HepG2 (cell line): ENCODE measurements around the gene VKORC1L1. TPM values are rescaled to one million over a fixed set of nuclear protein-coding genes. Genes with fewer than 3 reads are reported as not detected.

ENCODE experiments used
- ATF4 ChIP-seq, 2 experiments: fragments of 450-650 bp in 1 of 2; sonication (generic) in 1 of 2; formaldehyde crosslinking; IDR thresholded peaks; 2 replicates each; pipeline versions ENCODE4 v1.5.0 to v1.8.0; 2020 to 2022; ENCODE audit warnings: mild to moderate bottlenecking in 1 of 2, missing genetic modification reagents in 1 of 2
- CHD2 ChIP-seq: IDR thresholded peaks from 2 replicates; pipeline ENCODE4 v1.6.1; 2011; ENCODE audit warnings: low read depth, low read length, improper control_type of control experiment
- E2F1 ChIP-seq: sonication (generic); formaldehyde crosslinking; IDR thresholded peaks from 2 replicates; pipeline ENCODE4 v1.5.0; 2020; ENCODE audit warnings: missing genetic modification reagents
- E2F2 ChIP-seq: sonication (generic); formaldehyde crosslinking; IDR thresholded peaks from 2 replicates; pipeline ENCODE4 v1.4.0; 2020; ENCODE audit warnings: missing genetic modification reagents, borderline replicate concordance
- FOSL1 ChIP-seq: sonication (generic); formaldehyde crosslinking; IDR thresholded peaks from 2 replicates; pipeline ENCODE4 v1.9.0; 2021; ENCODE audit warnings: missing genetic modification reagents, borderline replicate concordance
- GATAD2A ChIP-seq: IDR thresholded peaks from 2 replicates; pipeline ENCODE4 v1.6.1; 2016
- JUN ChIP-seq: sonication (generic); formaldehyde crosslinking; IDR thresholded peaks from 2 replicates; pipeline ENCODE4 v1.4.0; 2020; ENCODE audit warnings: mild to moderate bottlenecking, missing genetic modification reagents
- NFKBIZ ChIP-seq: IDR thresholded peaks from 2 replicates; pipeline ENCODE4 v1.6.1; 2018; ENCODE audit warnings: missing genetic modification reagents, missing compliant biosample characterization
- NR2F2 ChIP-seq: IDR thresholded peaks from 2 replicates; pipeline ENCODE4 v1.6.1; 2012; ENCODE audit warnings: low read depth, inconsistent platforms, borderline replicate concordance
- PRDM10 ChIP-seq: sonication (generic); formaldehyde crosslinking; IDR thresholded peaks from 2 replicates; pipeline ENCODE4 v1.4.0; 2020; ENCODE audit warnings: low read depth, missing genetic modification reagents
- RFXANK ChIP-seq: IDR thresholded peaks from 2 replicates; pipeline ENCODE4 v1.6.1; 2016
- RORA ChIP-seq: sonication (generic); formaldehyde crosslinking; IDR thresholded peaks from 2 replicates; pipeline ENCODE4 v1.5.0; 2020; ENCODE audit warnings: mild to moderate bottlenecking, missing genetic modification reagents, moderate library complexity
- SCMH1 ChIP-seq: sonication (generic); formaldehyde crosslinking; IDR thresholded peaks from 2 replicates; pipeline ENCODE4 v1.9.0; 2021; ENCODE audit warnings: missing genetic modification reagents, mild to moderate bottlenecking, borderline replicate concordance
- SRF ChIP-seq: IDR thresholded peaks from 2 replicates; pipeline ENCODE4 v1.6.1; 2011; ENCODE audit warnings: mild to moderate bottlenecking, low read depth, low read length, moderate library complexity
- TOE1 ChIP-seq: sonication (generic); formaldehyde crosslinking; IDR thresholded peaks from 2 replicates; pipeline ENCODE4 v1.4.0; 2020; ENCODE audit warnings: mild to moderate bottlenecking, missing genetic modification reagents
- ZNF10 ChIP-seq: sonication (generic); formaldehyde crosslinking; IDR thresholded peaks from 2 replicates; pipeline ENCODE4 v1.4.0; 2020; ENCODE audit warnings: mild to moderate bottlenecking, low read depth, missing genetic modification reagents, borderline replicate concordance
- ZNF333 ChIP-seq: sonication (generic); formaldehyde crosslinking; IDR thresholded peaks from 2 replicates; pipeline ENCODE4 v1.4.0; 2020; ENCODE audit warnings: mild to moderate bottlenecking, missing genetic modification reagents, borderline replicate concordance
- ZNF510 ChIP-seq: sonication (generic); formaldehyde crosslinking; IDR thresholded peaks from 2 replicates; pipeline ENCODE4 v1.4.0; 2020; ENCODE audit warnings: low read depth, mild to moderate bottlenecking, missing genetic modification reagents
- ZNF615 ChIP-seq: sonication (generic); formaldehyde crosslinking; IDR thresholded peaks from 2 replicates; pipeline ENCODE4 v1.5.0; 2020; ENCODE audit warnings: mild to moderate bottlenecking, missing genetic modification reagents, borderline replicate concordance
- ZNF704 ChIP-seq: sonication (generic); formaldehyde crosslinking; IDR thresholded peaks from 2 replicates; pipeline ENCODE4 v1.8.1; 2023; ENCODE audit warnings: mild to moderate bottlenecking, inconsistent platforms, moderate library complexity, missing genetic modification reagents, borderline replicate concordance
- polyA plus RNA-seq, 8 experiments: library from polyadenylated mRNA; depleted of rRNA in 3 of 8; stranded (reverse) in 7 of 8; unstranded in 1 of 8; fragments of >200 nt; fragmentation: Illumina TruSeq in 4 of 8; extraction: Trizol in 4 of 8; gene quantifications; 2 replicates each; pipeline versions ENCODE4 v1.2.1 to v1.2.3, GENCODE V29; 2011 to 2016; ENCODE audit warnings: low read depth in 4 of 8, missing spikeins in 1 of 8, mixed read lengths in 1 of 8; ENCODE audit not compliant: insufficient read depth in 1 of 8
- total RNA-seq, 5 experiments: library from RNA; depleted of rRNA; stranded (reverse); fragments of >200 nt; fragmentation: Illumina TruSeq; extraction: Trizol; gene quantifications; 2 replicates each; pipeline ENCODE4 v1.2.3, GENCODE V29; 2016; ENCODE audit warnings: low read depth in 1 of 5

The VKORC1L1 gene
- total and polyA plus RNA-seq, 2 of the 13 experiments (the other 11 are each of a cell fraction or from before 2014, with no cell fraction given), result 13.9 to 16.5 TPM

GRCh38 chr7:65981965-65982792 is 109.3 kb downstream of the VKORC1L1 start, which contains the start of gene GUSB (continued):
- TF ChIP-seq ZNF615 (CRISPR knock-in tag) (peak; percentile 98; the same call in 1 of the 2 replicates), CHD2 (no peak), RFXANK (peak; percentile 86; the same call in 1 of the 2 replicates), ZNF333 (CRISPR knock-in tag) (peak; percentile 52; the same call in 1 of the 2 replicates), FOSL1 (CRISPR knock-in tag) (peak; percentile 45; the same call in 1 of the 2 replicates), SRF (no peak), ZNF510 (CRISPR knock-in tag) (peak; percentile 75; the same call in 1 of the 2 replicates), ATF4 (CRISPR knock-in tag; IDR thresholded peaks at IDR 0.05) (peak in 1 of 2 experiments; percentile 75; a peak in 2 of 4 replicates), NFKBIZ (CRISPR knock-in tag) (peak; percentile 88; the same call in 1 of the 2 replicates), GATAD2A (CRISPR knock-in tag) (0 out of 2 replicates have a peak, but pooled peaks have one; percentile 62), NR2F2 (no peak; the same call in 1 of the 2 replicates), E2F2 (CRISPR knock-in tag) (peak; percentile 99; the same call in 1 of the 2 replicates), TOE1 (CRISPR knock-in tag) (peak; percentile 67; the same call in 1 of the 2 replicates), SCMH1 (no peak), PRDM10 (CRISPR knock-in tag) (peak; percentile 74; the same call in 1 of the 2 replicates), ZNF10 (CRISPR knock-in tag) (no peak), ZNF704 (CRISPR knock-in tag) (peak; percentile 93), JUN (CRISPR knock-in tag) (peak; percentile 38; the same call in 1 of the 2 replicates), E2F1 (CRISPR knock-in tag) (peak; percentile 100), RORA (CRISPR knock-in tag) (no peak)
